ENCODE data around the gene SCN4B. TPM values are rescaled to one million over a fixed set of nuclear protein-coding genes. Genes with fewer than 3 reads are reported as not detected.

The SCN4B gene
- total and polyA plus RNA-seq, 2 donors (not counting 1 experiment from before 2014, with no cell fraction given), result 1.5 to 10.4 TPM

DNA sequence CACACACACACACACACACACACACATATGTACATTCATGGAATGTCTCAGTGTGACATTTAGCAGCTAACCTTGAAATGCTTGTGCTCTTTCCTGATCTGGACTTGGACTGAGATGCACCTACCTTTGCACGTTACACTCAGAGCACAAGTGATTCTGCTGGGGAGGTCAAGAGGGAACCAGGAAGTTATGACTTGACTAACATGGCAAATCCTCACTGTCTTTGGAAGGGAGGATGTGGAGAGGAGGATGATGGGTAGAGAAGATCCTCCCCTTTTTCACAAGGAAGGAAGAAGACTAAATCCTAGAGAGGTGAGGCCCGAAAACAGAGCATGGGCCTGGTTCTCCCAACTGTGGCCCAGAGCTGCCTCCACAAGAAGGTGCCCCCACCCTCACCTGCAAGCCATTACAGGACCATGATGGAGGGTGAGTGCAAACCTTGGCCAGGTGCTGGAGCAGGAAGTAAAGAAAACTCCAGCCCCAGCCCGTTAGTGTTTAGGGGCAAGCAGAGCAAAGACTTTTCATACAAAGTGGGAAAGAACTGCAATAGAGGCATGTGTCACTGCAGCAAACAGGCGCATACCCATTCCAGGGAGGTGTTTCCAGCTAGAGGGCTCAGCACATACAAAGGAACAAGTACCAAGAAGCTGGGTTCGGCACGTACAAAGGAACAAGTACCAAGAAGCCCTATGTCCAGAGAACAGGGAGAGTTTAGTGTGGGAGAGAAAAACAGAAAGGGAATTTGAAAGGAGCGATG is 26.4 kb downstream of the SCN4B start:
- Histone ChIP-seq H2AFZ (ENCODE audit: low read length) (no peak overlapping the region), H3K4me2 (ENCODE audit: extremely low read depth, insufficient read depth, low read length) (no peak overlapping the region), H3K4me3 (replicated peaks in 1 of 4; ENCODE audit: control extremely low read depth in 1 of 4, insufficient read depth in 1 of 4, low read depth in 3 of 4, low read length in 4 of 4) (no peak overlapping the region), H4K20me1 (ENCODE audit: control insufficient read depth, extremely low read depth, insufficient read depth, low read length) (no peaks in the 10 kb centered on the region), H3K9me3 (ENCODE audit: control insufficient read depth, insufficient read depth, low read depth, low read length) (no peaks in the 10 kb centered on the region), H3K36me3 (ENCODE audit: control insufficient read depth, insufficient read depth, low read length) (no peaks in the 10 kb centered on the region), H3K9ac (ENCODE audit: insufficient read depth, low read length) (no peak overlapping the region), H3K79me2 (ENCODE audit: control insufficient read depth, insufficient read depth, low read length) (no peaks in the 10 kb centered on the region), H3K27me3 (ENCODE audit: control insufficient read depth, insufficient read depth, low read length) (no peaks in the 10 kb centered on the region), H3K4me1 (ENCODE audit: control insufficient read depth, extremely low read depth, insufficient read depth, low read length) (no peaks in the 10 kb centered on the region), H3K27ac (ENCODE audit: insufficient read depth, low read length) (no peak overlapping the region)
- TF ChIP-seq, protein P1, sequence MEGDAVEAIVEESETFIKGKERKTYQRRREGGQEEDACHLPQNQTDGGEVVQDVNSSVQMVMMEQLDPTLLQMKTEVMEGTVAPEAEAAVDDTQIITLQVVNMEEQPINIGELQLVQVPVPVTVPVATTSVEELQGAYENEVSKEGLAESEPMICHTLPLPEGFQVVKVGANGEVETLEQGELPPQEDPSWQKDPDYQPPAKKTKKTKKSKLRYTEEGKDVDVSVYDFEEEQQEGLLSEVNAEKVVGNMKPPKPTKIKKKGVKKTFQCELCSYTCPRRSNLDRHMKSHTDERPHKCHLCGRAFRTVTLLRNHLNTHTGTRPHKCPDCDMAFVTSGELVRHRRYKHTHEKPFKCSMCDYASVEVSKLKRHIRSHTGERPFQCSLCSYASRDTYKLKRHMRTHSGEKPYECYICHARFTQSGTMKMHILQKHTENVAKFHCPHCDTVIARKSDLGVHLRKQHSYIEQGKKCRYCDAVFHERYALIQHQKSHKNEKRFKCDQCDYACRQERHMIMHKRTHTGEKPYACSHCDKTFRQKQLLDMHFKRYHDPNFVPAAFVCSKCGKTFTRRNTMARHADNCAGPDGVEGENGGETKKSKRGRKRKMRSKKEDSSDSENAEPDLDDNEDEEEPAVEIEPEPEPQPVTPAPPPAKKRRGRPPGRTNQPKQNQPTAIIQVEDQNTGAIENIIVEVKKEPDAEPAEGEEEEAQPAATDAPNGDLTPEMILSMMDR (conservative IDR thresholded peaks at IDR 0.05 in 1 of 2, IDR thresholded peaks at IDR 0.05 in 1 of 2; ENCODE audit: low read depth in 1 of 2, low read length in 2 of 2), result no peak
- TF ChIP-seq EZH2 (IDR thresholded peaks at IDR 0.05; ENCODE audit: low read length, missing control alignments), result no peak
- peak in 1 of 2 donors; percentile 6 for DNase-seq (ENCODE audit: low read depth in 2 of 2)

DNA sequence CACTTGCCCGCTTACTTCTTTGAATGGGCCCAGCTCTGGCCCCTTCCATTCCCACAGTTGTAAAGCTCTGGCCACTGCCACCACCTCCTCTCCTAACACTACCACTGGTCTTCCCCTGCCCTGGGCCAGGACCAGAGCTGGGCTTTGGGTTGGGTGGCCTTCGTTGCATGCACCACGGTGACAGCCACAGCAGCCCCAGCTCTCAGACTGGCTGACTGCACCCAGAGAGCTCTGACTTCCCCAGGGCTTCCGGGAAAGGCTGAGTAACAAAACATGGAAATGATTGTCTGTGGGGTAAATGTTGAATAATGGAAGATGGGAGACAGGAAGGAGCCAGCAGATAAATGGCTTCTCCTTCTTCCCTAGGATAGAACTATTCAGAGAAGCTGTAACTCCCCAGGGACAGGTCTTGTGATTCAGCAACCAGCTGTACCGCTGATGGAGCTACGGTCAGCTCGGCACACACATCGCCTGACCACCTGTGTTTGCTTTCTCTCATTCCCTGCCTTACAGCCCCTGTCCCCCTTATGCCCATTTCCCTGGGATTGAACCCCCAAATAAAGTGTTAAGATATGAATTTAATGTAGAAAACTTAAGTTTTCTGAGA is 27.6 kb downstream of the SCN4B start:
- Histone ChIP-seq H3K4me3 (replicated peaks in 1 of 4; ENCODE audit: control extremely low read depth in 1 of 4, insufficient read depth in 1 of 4, low read depth in 3 of 4, low read length in 4 of 4) (no peak overlapping the region), H3K27me3 (ENCODE audit: control insufficient read depth, insufficient read depth, low read length) (no peaks in the 10 kb centered on the region), H3K36me3 (ENCODE audit: control insufficient read depth, insufficient read depth, low read length) (no peaks in the 10 kb centered on the region), H2AFZ (ENCODE audit: low read length) (no peak overlapping the region), H3K9ac (ENCODE audit: insufficient read depth, low read length) (no peak overlapping the region), H4K20me1 (ENCODE audit: control insufficient read depth, extremely low read depth, insufficient read depth, low read length) (no peaks in the 10 kb centered on the region), H3K4me2 (ENCODE audit: extremely low read depth, insufficient read depth, low read length) (no peak overlapping the region), H3K79me2 (ENCODE audit: control insufficient read depth, insufficient read depth, low read length) (no peaks in the 10 kb centered on the region), H3K4me1 (ENCODE audit: control insufficient read depth, extremely low read depth, insufficient read depth, low read length) (no peaks in the 10 kb centered on the region), H3K27ac (ENCODE audit: insufficient read depth, low read length) (no peak overlapping the region), H3K9me3 (ENCODE audit: control insufficient read depth, insufficient read depth, low read depth, low read length) (no peaks in the 10 kb centered on the region)
- TF ChIP-seq, protein P1 (conservative IDR thresholded peaks at IDR 0.05 in 1 of 2, IDR thresholded peaks at IDR 0.05 in 1 of 2; ENCODE audit: low read depth in 1 of 2, low read length in 2 of 2), result no peak
- no peak for TF ChIP-seq EZH2 (IDR thresholded peaks at IDR 0.05; ENCODE audit: low read length, missing control alignments)
- no peak for DNase-seq (ENCODE audit: low read depth in 2 of 2)

DNA sequence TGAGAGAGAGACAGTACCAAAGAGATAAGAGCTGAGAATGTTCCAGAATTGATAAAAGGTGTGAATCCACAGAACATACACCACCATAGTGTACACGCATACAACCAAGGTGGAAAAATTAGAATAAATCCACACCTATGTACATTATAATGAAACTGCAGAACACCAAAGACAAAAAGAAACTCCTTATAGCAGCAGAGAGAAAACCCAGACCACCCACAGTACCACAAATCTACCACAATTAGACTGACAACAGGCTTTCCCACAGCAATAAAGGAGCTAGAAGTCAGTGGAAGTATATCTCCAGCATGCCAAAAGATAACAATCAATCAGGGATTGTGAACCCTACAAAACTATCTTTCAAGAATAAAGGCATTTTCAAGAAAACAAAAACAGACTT is 31.8 kb downstream of the SCN4B start:
- TF ChIP-seq, protein P1 (conservative IDR thresholded peaks at IDR 0.05 in 1 of 2, IDR thresholded peaks at IDR 0.05 in 1 of 2; ENCODE audit: low read depth in 1 of 2, low read length in 2 of 2), result no peak
- TF ChIP-seq EZH2 (IDR thresholded peaks at IDR 0.05; ENCODE audit: low read length, missing control alignments), result no peak
- H3K9ac ChIP-seq (ENCODE audit: insufficient read depth, low read length), result no peak overlapping the region
- no peak for DNase-seq (ENCODE audit: low read depth in 2 of 2)
- no peaks in the 10 kb centered on the region for H4K20me1 ChIP-seq (ENCODE audit: control insufficient read depth, extremely low read depth, insufficient read depth, low read length)
- no peaks in the 10 kb centered on the region for H3K27me3 ChIP-seq (ENCODE audit: control insufficient read depth, insufficient read depth, low read length)
- no peaks in the 10 kb centered on the region for H3K4me1 ChIP-seq (ENCODE audit: control insufficient read depth, extremely low read depth, insufficient read depth, low read length)
- no peak overlapping the region for H2AFZ ChIP-seq (ENCODE audit: low read length)
- H3K4me2 ChIP-seq (ENCODE audit: extremely low read depth, insufficient read depth, low read length), result no peak overlapping the region
- H3K4me3 ChIP-seq (replicated peaks in 1 of 4; ENCODE audit: control extremely low read depth in 1 of 4, insufficient read depth in 1 of 4, low read depth in 3 of 4, low read length in 4 of 4), result no peak overlapping the region
- no peaks in the 10 kb centered on the region for H3K9me3 ChIP-seq (ENCODE audit: control insufficient read depth, insufficient read depth, low read depth, low read length)
- no peak overlapping the region for H3K27ac ChIP-seq (ENCODE audit: insufficient read depth, low read length)
- no peaks in the 10 kb centered on the region for H3K79me2 ChIP-seq (ENCODE audit: control insufficient read depth, insufficient read depth, low read length)
- H3K36me3 ChIP-seq (ENCODE audit: control insufficient read depth, insufficient read depth, low read length), result no peaks in the 10 kb centered on the region

All from fibroblast of lung (primary cell).